A549 (cell line): ENCODE data around the gene SYT1. TPM values are rescaled to one million over a fixed set of nuclear protein-coding genes. Genes with fewer than 3 reads are reported as not detected.

ENCODE experiments used
- ATAC-seq, 2 experiments: fragments of 200-7000 bp in 1 of 2; fragments of >200 bp in 1 of 2; cut with Nextera tagmentation in 1 of 2; cut with Tn5 transposase in 1 of 2; 3 replicates each; pipeline versions ENCODE4 v1.8.0 to v1.9.1; 2018 to 2020; ENCODE audit warnings: mild to moderate bottlenecking in 1 of 2, moderate library complexity in 1 of 2
- CTCF ChIA-PET: fragments of 300-600 bp; sonication (Branson Sonifier 250); formaldehyde crosslinking; extraction: SDS; loops from one replicate; lab custom pipeline; 2021; ENCODE audit warnings: antibody characterized with exemption, inconsistent platforms; lab: Yijun Ruan, JAX
- POLR2A ChIA-PET: fragments of 350-600 bp; formaldehyde crosslinking; extraction: SDS; loops from one replicate; lab custom pipeline; 2021; ENCODE audit warnings: antibody characterized with exemption, inconsistent platforms; lab: Yijun Ruan, JAX
- DNase-seq, 2 experiments: peaks; one replicate each; pipeline versions ENCODE4 v3.0.0 to v3.0.0-alpha.2; 2011 to 2016; ENCODE audit warnings: low read depth in 1 of 2, low spot score in 1 of 2
- FAIRE-seq: peaks from 2 replicates; lab custom pipeline; 2011; peaks lifted over from hg19 to GRCh38; lab: Jason Lieb, UNC
- H3K27ac ChIP-seq, 2 experiments: fragments of >200 bp; sonication (Bioruptor Twin); formaldehyde crosslinking; 3 replicates each; pipeline ENCODE4 v1.5.1; 2016 to 2017
- H3K4me1 ChIP-seq: fragments of >200 bp; sonication (Bioruptor Twin); formaldehyde crosslinking; 3 replicates; pipeline ENCODE4 v1.6.1; 2016
- H3K4me2 ChIP-seq: fragments of >200 bp; sonication (Bioruptor Twin); formaldehyde crosslinking; 3 replicates; pipeline ENCODE4 v1.6.1; 2016
- H3K4me3 ChIP-seq: fragments of >200 bp; sonication (Bioruptor Twin); formaldehyde crosslinking; 3 replicates; pipeline ENCODE4 v1.5.1; 2016
- H3K9me3 ChIP-seq: fragments of >200 bp; sonication (Bioruptor Twin); formaldehyde crosslinking; 3 replicates; pipeline ENCODE4 v1.6.1; 2016
- CEBPB ChIP-seq, 2 experiments: fragments of >200 bp in 1 of 2; sonication (Bioruptor Twin) in 1 of 2; formaldehyde crosslinking in 1 of 2; IDR thresholded peaks; 2 replicates each; pipeline ENCODE4 v1.6.1; 2012 to 2016
- CHD2 ChIP-seq: fragments of 150-350 bp; IDR thresholded peaks from 2 replicates; pipeline ENCODE4 v1.6.1; 2014; ENCODE audit warnings: low read length; ENCODE audit not compliant: partially characterized antibody
- EHF ChIP-seq: fragments of 250-450 bp; sonication (Bioruptor Pico); IDR thresholded peaks from 2 replicates; pipeline ENCODE4 v1.5.0; 2020; ENCODE audit warnings: mild to moderate bottlenecking
- EHMT2 ChIP-seq: fragments of 200-600 bp; sonication (generic); IDR thresholded peaks from 2 replicates; pipeline ENCODE4 v1.6.1; 2016; ENCODE audit warnings: antibody characterized with exemption, low read depth, mild to moderate bottlenecking, moderate library complexity
- ESRRA ChIP-seq: fragments of 150-350 bp; IDR thresholded peaks from 2 replicates; pipeline ENCODE4 v1.6.1; 2014; ENCODE audit warnings: mild to moderate bottlenecking, low read length, borderline replicate concordance
- FOSB ChIP-seq: fragments of 250-450 bp; sonication (Bioruptor Pico); IDR thresholded peaks from 2 replicates; pipeline ENCODE4 v1.5.0; 2020; ENCODE audit warnings: mild to moderate bottlenecking, moderate library complexity
- FOSL2 ChIP-seq, 2 experiments: fragments of 450-650 bp in 1 of 2; fragments of >200 bp in 1 of 2; sonication (Bioruptor Twin) in 1 of 2; formaldehyde crosslinking; IDR thresholded peaks; 2 replicates each; pipeline versions ENCODE4 v1.5.0 to v1.6.1; 2016 to 2020; ENCODE audit warnings: mild to moderate bottlenecking in 1 of 2, moderate library complexity in 1 of 2
- HDAC2 ChIP-seq: fragments of 200-600 bp; sonication (generic); IDR thresholded peaks from 2 replicates; pipeline ENCODE4 v1.6.1; 2016
- HOXA7 ChIP-seq: fragments of 250-450 bp; sonication (Bioruptor Pico); IDR thresholded peaks from 2 replicates; pipeline ENCODE4 v1.5.0; 2020; ENCODE audit warnings: mild to moderate bottlenecking, moderate library complexity
- HOXB13 ChIP-seq: fragments of 250-450 bp; sonication (Bioruptor Pico); IDR thresholded peaks from 2 replicates; pipeline ENCODE4 v1.5.0; 2020; ENCODE audit warnings: low read depth, mild to moderate bottlenecking, moderate library complexity
- NFE2L2 ChIP-seq: fragments of 150-350 bp; conservative IDR thresholded peaks from 2 replicates; pipeline ENCODE4 v1.6.1; 2014; ENCODE audit warnings: low read length
- NR3C1 ChIP-seq: fragments of >200 bp; sonication (Bioruptor Twin); formaldehyde crosslinking; IDR thresholded peaks from 3 replicates; pipeline ENCODE4 v1.6.1; 2017
- POLR2AphosphoS2 ChIP-seq: conservative IDR thresholded peaks from 2 replicates; pipeline ENCODE4 v1.6.1; 2012; ENCODE audit warnings: low read length, improper control_type of control experiment, inconsistent platforms
- RCOR1 ChIP-seq: fragments of 150-350 bp; IDR thresholded peaks from 2 replicates; pipeline ENCODE4 v1.6.1; 2014; ENCODE audit warnings: antibody characterized with exemption, low read length, low read depth
- RNF2 ChIP-seq: fragments of 200-600 bp; sonication (generic); IDR thresholded peaks from 2 replicates; pipeline ENCODE4 v1.6.1; 2016; ENCODE audit warnings: low read depth, mild to moderate bottlenecking, antibody characterized with exemption, moderate library complexity, borderline replicate concordance
- SMC3 ChIP-seq: fragments of >200 bp; sonication (Bioruptor Twin); formaldehyde crosslinking; IDR thresholded peaks from 3 replicates; pipeline ENCODE4 v1.6.1; 2018; ENCODE audit warnings: inconsistent platforms
- TP53 ChIP-seq: fragments of 250-450 bp; sonication (Bioruptor Pico); IDR thresholded peaks from 2 replicates; pipeline ENCODE4 v1.5.0; 2021; ENCODE audit warnings: mild to moderate bottlenecking, moderate library complexity
- ZC3H11A ChIP-seq: fragments of 450-650 bp; IDR thresholded peaks from 2 replicates; pipeline ENCODE4 v1.6.1; 2014; ENCODE audit warnings: antibody characterized with exemption, mild to moderate bottlenecking
- WGBS: methylation state at CpG from one replicate; pipeline ENCODE4 v1.1.6; 2017; ENCODE audit errors: missing lambda C conversion rate; 5-methylcytosine and 5-hydroxymethylcytosine counted together
- polyA plus RNA-seq, 4 experiments: library from polyadenylated mRNA; depleted of rRNA in 3 of 4; stranded (reverse); fragments of >200 nt; fragmentation: RNase III in 1 of 4; extraction: RNeasy Plus Mini Kit Qiagen cat#74134 plus additional on column Dnase treatment in 1 of 4; gene quantifications; 2 replicates in 3 of 4; 3 replicates in 1 of 4; pipeline ENCODE4 v1.2.3, GENCODE V29; 2011 to 2017
- TF ChIP-seq, protein P1 (sequence below): fragments of >200 bp; sonication (Bioruptor Twin); formaldehyde crosslinking; IDR thresholded peaks from 2 replicates; pipeline ENCODE4 v1.6.1; 2016
- TF ChIP-seq, protein P2 (sequence below): fragments of 250-450 bp; sonication (Bioruptor Pico); IDR thresholded peaks from 2 replicates; pipeline ENCODE4 v1.5.0; 2020; ENCODE audit warnings: low read depth, mild to moderate bottlenecking, moderate library complexity

SYT1 gene
- polyA plus RNA-seq, 2 of the 4 experiments (the other 2 are of a cell fraction) = 11.7 to 39.6 TPM

DNA sequence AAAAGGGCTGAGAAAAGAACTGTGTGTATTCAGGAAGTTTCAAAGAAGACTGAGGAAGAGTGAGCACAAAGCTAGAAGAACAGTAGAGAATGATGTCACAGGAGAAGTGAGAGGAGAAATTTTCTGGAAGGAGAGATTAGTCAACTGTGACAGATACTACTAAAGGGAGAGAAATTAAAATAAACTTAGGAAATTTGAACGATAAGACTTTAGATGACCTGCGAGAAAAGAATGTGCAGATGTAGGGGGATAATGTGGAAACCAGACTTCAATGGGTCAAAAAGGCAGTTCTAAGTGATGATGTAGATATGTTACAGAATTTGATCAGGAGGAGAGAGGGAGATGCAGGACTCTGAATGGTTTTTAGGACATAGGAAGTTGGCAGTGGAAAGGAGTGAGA is 287.4 kb downstream of the SYT1 start:
- DNase-seq = no peak
- WGBS = 99% methylated on average over 2 of the region's 2 CpGs
- H3K4me2 ChIP-seq = no peak overlapping the region
- no peaks in the 10 kb centered on the region for H3K9me3 ChIP-seq
- POLR2A ChIA-PET = no interaction called here
- no peak for ATAC-seq
- peaks cover 13% of the 10 kb centered on the region; the same call in 2 of the 3 replicates for H3K4me1 ChIP-seq
- CTCF ChIA-PET = no interaction called here
- H3K27ac ChIP-seq = no peak overlapping the region
- no peak for FAIRE-seq
- H3K4me3 ChIP-seq = no peak overlapping the region
- TF ChIP-seq, protein P1, sequence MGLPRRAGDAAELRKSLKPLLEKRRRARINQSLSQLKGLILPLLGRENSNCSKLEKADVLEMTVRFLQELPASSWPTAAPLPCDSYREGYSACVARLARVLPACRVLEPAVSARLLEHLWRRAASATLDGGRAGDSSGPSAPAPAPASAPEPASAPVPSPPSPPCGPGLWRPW = no peak
- TF ChIP-seq HDAC2 = no peak
- no peak for TF ChIP-seq FOSL2 (IDR thresholded peaks at IDR 0.05)
- no peak for TF ChIP-seq FOSL2 (CRISPR knock-in tag; IDR thresholded peaks at IDR 0.05)
- TF ChIP-seq HOXA7 (CRISPR knock-in tag) = no peak
- TF ChIP-seq POLR2AphosphoS2 = no peak
- no peak for TF ChIP-seq RNF2

GRCh38 chr12:79155683-79156082 is 291.1 kb downstream of the SYT1 start:
- WGBS = 70% methylated on average over 3 of the region's 3 CpGs
- CTCF ChIA-PET = no interaction called here
- H3K4me3 ChIP-seq = no peak overlapping the region
- no peak for DNase-seq
- no peak for ATAC-seq
- H3K4me2 ChIP-seq = no peak overlapping the region
- TF ChIP-seq NFE2L2 (no peak), NR3C1 (no peak), ZC3H11A (no peak), RNF2 (no peak), CHD2 (no peak), RCOR1 (no peak)
- no peak overlapping the region for H3K27ac ChIP-seq
- no peak for FAIRE-seq
- POLR2A ChIA-PET = no interaction called here
- peaks cover 14% of the 10 kb centered on the region for H3K4me1 ChIP-seq
- H3K9me3 ChIP-seq = no peaks in the 10 kb centered on the region

GRCh38 chr12:79156846-79157463 is 292.4 kb downstream of the SYT1 start:
- no peak for TF ChIP-seq HOXB13 (CRISPR knock-in tag)
- Histone ChIP-seq H3K4me3 (no peak overlapping the region), H3K9me3 (no peaks in the 10 kb centered on the region), H3K27ac (no peak overlapping the region), H3K4me1 (peaks cover 27% of the 10 kb centered on the region), H3K4me2 (peak overlapping the region; percentile 1; the same call in 1 of the 3 replicates)
- FAIRE-seq = no peak
- ChIA-PET CTCF (no interaction called here), POLR2A (no interaction called here)
- 79% methylated on average over 6 of the region's 6 CpGs for WGBS
- no peak for DNase-seq
- ATAC-seq = peak in 1 of 2 experiments; percentile 13; a peak in 1 of 6 replicates

- Histone ChIP-seq H3K4me1 (peaks cover 26% of the 10 kb centered on the region), H3K4me2 (peak overlapping the region; percentile 23; the same call in 1 of the 3 replicates), H3K27ac (no peak overlapping the region), H3K9me3 (no peaks in the 10 kb centered on the region), H3K4me3 (no peak overlapping the region)
- ATAC-seq = peak in 1 of 2 experiments; percentile 69; a peak in 3 of 6 replicates
- TF ChIP-seq, protein P1 = no peak
- TF ChIP-seq ESRRA = no peak
- TF ChIP-seq HOXA7 (CRISPR knock-in tag) = no peak
- no peak for TF ChIP-seq SMC3
- no peak for TF ChIP-seq EHF (CRISPR knock-in tag)
- no peak for TF ChIP-seq FOSB (CRISPR knock-in tag)
- no peak for TF ChIP-seq CEBPB (IDR thresholded peaks at IDR 0.05)
- TF ChIP-seq NR3C1 = no peak
- no peak for TF ChIP-seq TP53 (CRISPR knock-in tag)
- TF ChIP-seq EHMT2 = no peak
- no peak for TF ChIP-seq ZC3H11A
- TF ChIP-seq, protein P2, sequence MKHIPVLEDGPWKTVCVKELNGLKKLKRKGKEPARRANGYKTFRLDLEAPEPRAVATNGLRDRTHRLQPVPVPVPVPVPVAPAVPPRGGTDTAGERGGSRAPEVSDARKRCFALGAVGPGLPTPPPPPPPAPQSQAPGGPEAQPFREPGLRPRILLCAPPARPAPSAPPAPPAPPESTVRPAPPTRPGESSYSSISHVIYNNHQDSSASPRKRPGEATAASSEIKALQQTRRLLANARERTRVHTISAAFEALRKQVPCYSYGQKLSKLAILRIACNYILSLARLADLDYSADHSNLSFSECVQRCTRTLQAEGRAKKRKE (CRISPR knock-in tag) = no peak
- peak in 1 of 2 experiments; percentile 11 for DNase-seq
- peak; percentile 59 for FAIRE-seq
- WGBS = 0% methylated on average over 1 of the region's 1 CpG
- ChIA-PET POLR2A (no interaction called here), CTCF (interaction anchor here (0.6 to 0.8 kb wide), 2 partner anchors 13 to 50 kb away, joined by 3 read pairs; no protein-coding TSS in a partner anchor)
Observed at GRCh38 chr12:79161249-79161934, 296.8 kb downstream of the SYT1 start.
